ENCODE data around the gene CDH4. TPM values are rescaled to one million over a fixed set of nuclear protein-coding genes. Genes with fewer than 3 reads are reported as not detected.

CDH4 gene
- total and polyA plus RNA-seq, 9 of the 15 experiments (the other 6 are each of a cell fraction or from before 2014, with no cell fraction given), result 0.04 TPM; not detected in 8

GRCh38 chr20:61310954-61311353 is 58.9 kb downstream of the CDH4 start (continued):
- TF ChIP-seq CTCFL (IDR thresholded peaks at IDR 0.05; ENCODE audit: borderline replicate concordance, insufficient read depth, low read depth, low read length, poor library complexity, severe bottlenecking), result no peak
- TF ChIP-seq AFF4 (CRISPR knock-in tag; IDR thresholded peaks at IDR 0.05), result no peak

- no peak for ATAC-seq
- peak in 2 of 4 experiments; percentile 15 to 24 for DNase-seq (ENCODE audit: extremely low read depth in 1 of 4, low spot score in 3 of 4)
- FAIRE-seq, result no peak
- no peaks in the 10 kb centered on the region for H3K36me3 ChIP-seq (ENCODE audit: control insufficient read depth, insufficient read depth, low read length)
- no peak overlapping the region for H3K4me3 ChIP-seq
- CTCF ChIA-PET (ENCODE audit: low intra/inter-chr PET ratio), result no interaction called here
- no peak overlapping the region for H3K4me2 ChIP-seq (ENCODE audit: insufficient read depth, low read length)
- H3K9me3 ChIP-seq (replicated peaks; ENCODE audit: control insufficient read depth, insufficient read depth, low read depth, low read length), result no peaks in the 10 kb centered on the region
- no peak overlapping the region for H2AFZ ChIP-seq (ENCODE audit: low read depth, low read length)
- peaks cover 4 to 15% of the 10 kb centered on the region in 2 experiments; a peak in 4 of 5 replicates for H3K27me3 ChIP-seq (ENCODE audit: control insufficient read depth in 2 of 2, insufficient read depth in 2 of 2, low read length in 2 of 2)
- peaks cover 3% of the 10 kb centered on the region; the same call in 1 of the 2 replicates for H4K20me1 ChIP-seq (replicated peaks; ENCODE audit: control insufficient read depth, insufficient read depth, low read length)
- 0 out of 5 replicates have a peak, but pooled peaks cover 0 to 3% of the 10 kb centered on the region in 2 experiments for H3K4me1 ChIP-seq (replicated peaks in 1 of 2; ENCODE audit: control insufficient read depth in 2 of 2, insufficient read depth in 2 of 2, low read length in 2 of 2)
- in situ Hi-C loops (cut with MboI), result no loop called here
- no peaks in the 10 kb centered on the region for H3K9me1 ChIP-seq (ENCODE audit: control insufficient read depth, insufficient read depth, low read length)
- no TSS peak for BruUV-seq (replicated peaks)
- no peak overlapping the region for H3K9ac ChIP-seq (ENCODE audit: insufficient read depth in 1 of 2, low read depth in 2 of 2, low read length in 2 of 2)
- POLR2A ChIA-PET, result no interaction called here
- intact Hi-C loops (cut with micrococcal nuclease), result no loop called here
- no peaks in the 10 kb centered on the region for H3K79me2 ChIP-seq (ENCODE audit: control insufficient read depth, insufficient read depth, low read length)
- 2% methylated on average over 13 of the region's 13 CpGs for WGBS (ENCODE audit: insufficient coverage, low coverage, missing lambda C conversion rate)
- no peak overlapping the region for H3K27ac ChIP-seq (ENCODE audit: extremely low read depth, low read depth, low read length)
- TF ChIP-seq FOXK2 (conservative IDR thresholded peaks at IDR 0.05 in 1 of 2, IDR thresholded peaks at IDR 0.05 in 1 of 2; ENCODE audit: low read depth in 2 of 2), result no peak
- TF ChIP-seq PHB (CRISPR knock-in tag; IDR thresholded peaks at IDR 0.05), result no peak
- TF ChIP-seq SMAD1 (IDR thresholded peaks at IDR 0.05; ENCODE audit: low read depth, low read length, partially characterized antibody), result no peak
- no peak for TF ChIP-seq FOXO4 (CRISPR knock-in tag; IDR thresholded peaks at IDR 0.05)
- no peak for TF ChIP-seq NUFIP1 (IDR thresholded peaks at IDR 0.05; ENCODE audit: partially characterized antibody)
- TF ChIP-seq TFAP4 (CRISPR knock-in tag; IDR thresholded peaks at IDR 0.05; ENCODE audit: borderline replicate concordance), result no peak
- TF ChIP-seq GTF2B (IDR thresholded peaks at IDR 0.05; ENCODE audit: extremely low read depth, insufficient read length), result no peak
- no peak for TF ChIP-seq MCM2 (IDR thresholded peaks at IDR 0.05; ENCODE audit: low read depth)
Measured at GRCh38 chr20:61311656-61312387, 59.8 kb downstream of the CDH4 start.
